Spleen (tissue), 7 donors: Measurements from ENCODE around the gene C16orf86.
A peak's percentile ranks its signal among the peaks of the same experiment; 100 is the strongest.

Source experiments
- POLR2A ChIP-seq, 3 donors: fragments of 450-650 bp; IDR thresholded peaks; one replicate each; pipeline ENCODE4 v1.5.1; 2017; ENCODE audit warnings: antibody characterized with exemption in 3 of 3, mild to moderate bottlenecking in 1 of 3
- POLR2AphosphoS5 ChIP-seq, 3 donors: sonication (generic); formaldehyde crosslinking; IDR thresholded peaks; one replicate each; pipeline ENCODE4 v1.5.1; 2017; ENCODE audit warnings: antibody characterized with exemption in 3 of 3
- TF ChIP-seq, protein P1 (sequence below), 11 experiments: fragments of 200-600 bp in 7 of 11; fragments of 450-650 bp in 4 of 11; sonication (generic) in 4 of 11; IDR thresholded peaks in 8 of 11; conservative IDR thresholded peaks in 3 of 11; 1 replicate in 7 of 11; 2 replicates in 4 of 11; pipeline versions ENCODE4 v1.4.0 to v1.8.0; 2016 to 2021; ENCODE audit warnings: antibody characterized with exemption in 11 of 11, inconsistent platforms in 4 of 11, mild to moderate bottlenecking in 1 of 11
- donor health status: DM: no; HTN: no; CAD: no; lungs with moderate emphysema.
- donor health status: DM: no; HTN: no; CAD: no.
- donor health status: DM: no; HTN: no; CAD: no.

DNA sequence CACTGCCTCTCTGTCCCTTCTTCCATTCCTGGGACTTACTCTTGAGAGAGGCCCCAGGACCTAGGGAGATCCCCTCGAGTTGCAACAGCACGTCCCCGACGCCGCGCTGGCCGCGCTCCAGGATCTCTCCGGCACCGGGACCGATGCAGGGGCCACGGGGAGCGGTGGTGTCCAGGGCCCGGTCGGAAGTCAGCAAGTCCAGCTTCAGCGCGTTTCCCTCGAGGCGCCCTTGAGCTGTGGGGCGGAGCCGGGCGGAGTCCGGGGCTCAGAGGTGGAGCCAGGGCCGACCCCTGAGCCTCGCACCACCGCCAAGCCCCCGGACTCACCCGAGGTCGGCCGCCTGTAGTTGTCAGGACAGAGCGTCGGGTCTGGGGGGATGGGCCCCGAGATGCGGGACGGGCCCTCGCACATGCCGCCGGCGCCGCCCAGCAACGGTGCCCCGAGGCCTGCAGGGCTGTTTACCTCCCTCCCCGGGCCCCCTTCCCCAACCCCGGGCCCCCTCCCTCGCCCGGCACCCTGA lies 522 bp upstream of the C16orf86 start:
- no peak for TF ChIP-seq POLR2A (IDR thresholded peaks at IDR 0.05)
- TF ChIP-seq, protein P1, sequence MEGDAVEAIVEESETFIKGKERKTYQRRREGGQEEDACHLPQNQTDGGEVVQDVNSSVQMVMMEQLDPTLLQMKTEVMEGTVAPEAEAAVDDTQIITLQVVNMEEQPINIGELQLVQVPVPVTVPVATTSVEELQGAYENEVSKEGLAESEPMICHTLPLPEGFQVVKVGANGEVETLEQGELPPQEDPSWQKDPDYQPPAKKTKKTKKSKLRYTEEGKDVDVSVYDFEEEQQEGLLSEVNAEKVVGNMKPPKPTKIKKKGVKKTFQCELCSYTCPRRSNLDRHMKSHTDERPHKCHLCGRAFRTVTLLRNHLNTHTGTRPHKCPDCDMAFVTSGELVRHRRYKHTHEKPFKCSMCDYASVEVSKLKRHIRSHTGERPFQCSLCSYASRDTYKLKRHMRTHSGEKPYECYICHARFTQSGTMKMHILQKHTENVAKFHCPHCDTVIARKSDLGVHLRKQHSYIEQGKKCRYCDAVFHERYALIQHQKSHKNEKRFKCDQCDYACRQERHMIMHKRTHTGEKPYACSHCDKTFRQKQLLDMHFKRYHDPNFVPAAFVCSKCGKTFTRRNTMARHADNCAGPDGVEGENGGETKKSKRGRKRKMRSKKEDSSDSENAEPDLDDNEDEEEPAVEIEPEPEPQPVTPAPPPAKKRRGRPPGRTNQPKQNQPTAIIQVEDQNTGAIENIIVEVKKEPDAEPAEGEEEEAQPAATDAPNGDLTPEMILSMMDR (IDR thresholded peaks at IDR 0.05 in 8 of 11, conservative IDR thresholded peaks at IDR 0.05 in 3 of 11) = no peak
- TF ChIP-seq POLR2AphosphoS5 (IDR thresholded peaks at IDR 0.05) = peak in 1 of 3 donors; percentile 3
